Upper lobe of left lung (tissue), 4 donors: ENCODE measurements around the gene XRCC4.

Experiments used
- CTCF ChIP-seq, 6 experiments: fragments of 450-650 bp in 4 of 6; fragments of 200-600 bp in 2 of 6; sonication (generic) in 2 of 6; IDR thresholded peaks; one replicate each; pipeline ENCODE4 v1.5.1; 2016 to 2019; ENCODE audit warnings: antibody characterized with exemption in 6 of 6
- EP300 ChIP-seq, 4 donors: sonication (generic); formaldehyde crosslinking; IDR thresholded peaks; one replicate each; pipeline ENCODE4 v1.5.1; 2017; ENCODE audit warnings: antibody characterized with exemption in 4 of 4, control low read depth in 2 of 4
- POLR2AphosphoS5 ChIP-seq, 2 donors: sonication (generic); formaldehyde crosslinking; IDR thresholded peaks; one replicate each; pipeline ENCODE4 v1.5.1; 2017; ENCODE audit warnings: antibody characterized with exemption in 2 of 2

GRCh38 chr5:83400701-83401100 lies 323.4 kb downstream of the XRCC4 start:
- TF ChIP-seq CTCF (IDR thresholded peaks at IDR 0.05) (no peak), EP300 (IDR thresholded peaks at IDR 0.05) (no peak), POLR2AphosphoS5 (IDR thresholded peaks at IDR 0.05) (no peak)
